GM19025 (cell line): ENCODE results near the gene DTX4.

Experiments
- ATAC-seq: cut with Tn5 transposase; IDR thresholded peaks from one replicate; pipeline ENCODE4 v1.9.1; 2021; ENCODE audit warnings: mild to moderate bottlenecking, low read depth, moderate library complexity; ENCODE audit not compliant: unreplicated experiment

DTX4 gene

DNA sequence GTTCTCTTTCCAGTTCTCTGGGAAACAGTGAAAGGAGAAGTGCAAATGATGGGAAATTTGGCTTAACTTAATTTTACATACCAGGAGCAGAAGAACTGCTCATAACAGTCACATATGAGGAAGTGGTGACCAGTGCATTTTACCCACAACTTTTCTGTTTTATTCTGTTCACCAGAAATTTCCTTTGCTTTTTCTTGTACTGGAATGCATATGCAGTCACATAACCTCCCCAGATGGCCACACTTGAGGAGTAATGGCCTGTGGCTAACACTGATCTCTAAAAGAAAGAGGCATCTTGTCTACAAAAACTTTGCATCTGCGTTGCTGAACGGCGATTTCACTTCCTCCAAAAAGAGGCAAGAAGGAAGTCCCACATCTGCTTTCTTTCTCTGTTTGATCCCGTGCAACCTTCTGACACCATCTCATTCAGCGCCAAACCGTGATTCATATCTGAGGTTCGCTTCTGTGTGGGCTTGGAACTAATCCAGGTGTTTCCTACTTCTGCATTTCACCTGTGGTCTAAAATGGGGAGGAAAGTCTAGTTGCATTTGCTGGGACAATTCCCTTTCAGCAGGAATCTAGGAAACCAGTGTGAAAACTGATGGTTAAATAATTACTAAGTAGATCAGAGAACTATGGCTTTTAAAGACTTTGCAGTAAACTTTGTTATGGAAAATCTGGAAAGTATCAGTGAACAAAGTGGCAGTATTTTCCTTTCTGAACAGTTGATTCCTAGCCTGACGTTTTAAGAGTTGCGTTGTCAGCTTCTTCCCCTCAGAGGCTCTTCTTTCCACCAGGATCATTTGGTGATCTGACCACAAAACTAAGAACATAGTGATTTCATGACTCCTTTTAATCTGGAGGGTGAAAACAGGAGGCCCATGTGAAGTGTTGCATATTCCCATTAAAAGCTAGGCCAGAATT, 45.0 kb downstream of the DTX4 start:
- ATAC-seq, result peak; percentile 75

GRCh38 chr11:59218319-59218718, 46.4 kb downstream of the DTX4 start:
- no peak for ATAC-seq

DNA sequence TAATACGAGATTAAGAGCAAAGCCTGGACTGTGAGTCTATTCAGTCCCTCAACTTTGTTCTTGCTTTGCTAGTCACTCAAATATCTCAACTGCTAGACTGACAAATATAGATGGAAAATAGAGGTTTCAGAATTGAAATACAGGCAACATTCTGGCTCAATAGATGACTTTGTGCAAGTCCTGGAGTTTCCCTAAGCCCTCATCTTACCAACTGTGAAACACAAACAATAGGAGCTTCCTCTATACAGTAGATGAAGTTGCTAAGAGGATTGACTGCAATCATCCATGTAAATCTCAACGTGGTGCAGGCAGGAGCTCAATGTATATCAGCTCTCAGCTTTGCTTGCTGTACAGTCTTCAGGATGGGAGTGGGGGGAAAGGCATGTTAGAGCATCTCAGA, 47.0 kb downstream of the DTX4 start:
- no peak for ATAC-seq

DNA sequence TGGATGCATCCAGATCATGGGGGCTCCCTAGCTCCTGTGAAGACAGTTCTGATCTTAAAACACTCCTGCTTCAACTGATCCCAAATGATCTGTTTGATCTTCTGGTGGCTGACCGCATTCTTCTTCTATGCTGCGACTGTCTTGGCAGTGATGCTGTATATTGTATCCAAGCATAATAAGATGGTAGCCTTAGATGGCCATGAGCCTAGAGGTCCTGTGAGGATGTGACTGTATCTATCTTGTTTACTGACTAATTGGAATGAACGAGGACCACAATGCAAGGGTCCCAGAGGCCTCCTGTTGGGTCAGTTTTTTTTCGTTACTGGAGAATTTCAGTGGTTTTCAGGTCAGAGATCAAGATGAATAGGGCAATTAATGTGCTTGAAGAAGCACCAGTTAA, 47.9 kb downstream of the DTX4 start:
- no peak for ATAC-seq

GRCh38 chr11:59221441-59221840, 49.5 kb downstream of the DTX4 start:
- no peak for ATAC-seq

GRCh38 chr11:59222464-59223060, 50.6 kb downstream of the DTX4 start:
- ATAC-seq, result no peak

- no peak for ATAC-seq
These were observed 51.2 kb downstream of the DTX4 start for GRCh38 chr11:59223177-59223576.

GRCh38 chr11:59223611-59224010, 51.7 kb downstream of the DTX4 start:
- no peak for ATAC-seq

DNA sequence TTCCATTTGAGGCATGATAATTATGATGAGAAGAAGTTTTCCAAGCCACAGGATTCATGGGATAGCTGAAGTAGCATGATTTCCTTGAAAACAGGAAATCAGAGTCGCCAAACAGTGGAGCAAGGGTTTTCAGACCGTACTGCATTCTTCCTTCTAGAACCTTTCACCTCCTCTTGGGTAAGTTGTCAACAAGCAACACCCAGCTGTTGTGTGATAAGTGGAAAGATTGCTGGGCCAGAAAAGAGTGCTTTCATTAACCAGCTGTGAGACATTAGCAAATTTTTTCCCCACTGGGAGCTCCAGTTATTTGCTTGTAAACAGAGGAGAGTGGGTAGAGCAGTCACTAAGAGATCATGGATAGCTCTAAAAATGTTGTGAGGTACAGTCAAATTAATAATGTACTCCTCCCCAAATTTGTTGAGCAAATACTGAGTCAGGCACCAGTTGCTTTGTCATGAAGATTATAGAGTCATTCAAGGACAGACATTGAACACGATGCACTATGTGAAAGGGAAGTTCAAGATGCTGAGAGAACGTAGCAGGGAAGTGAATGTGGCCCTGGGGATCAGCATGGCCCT, 52.5 kb downstream of the DTX4 start:
- ATAC-seq, result peak; percentile 19

- ATAC-seq, result peak; percentile 36
These were observed 53.1 kb downstream of the DTX4 start for GRCh38 chr11:59225017-59225416.

- ATAC-seq, result no peak
These were observed 54.5 kb downstream of the DTX4 start for GRCh38 chr11:59226396-59226795.

DNA sequence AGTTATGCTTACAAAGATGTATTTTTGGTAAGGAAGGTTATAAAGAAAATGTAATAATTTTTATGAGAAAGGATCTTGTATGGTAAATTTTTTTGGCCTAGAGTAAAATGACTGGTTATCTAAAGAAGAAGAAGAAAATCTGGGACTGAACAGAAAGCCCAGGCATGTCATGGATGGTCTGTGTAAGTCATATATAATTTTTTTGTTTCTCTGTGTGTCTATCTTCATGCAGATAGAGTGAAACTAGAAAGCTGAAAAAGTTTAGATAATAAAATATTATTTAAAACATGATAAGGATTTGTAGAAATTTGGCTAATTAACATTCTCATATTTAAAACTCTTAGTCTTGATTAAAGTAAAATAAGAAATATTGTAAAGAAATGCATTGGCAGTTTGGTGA, 68.4 kb downstream of the DTX4 start:
- no peak for ATAC-seq

GRCh38 chr11:59243633-59244032, 71.7 kb downstream of the DTX4 start:
- ATAC-seq, result no peak

DNA sequence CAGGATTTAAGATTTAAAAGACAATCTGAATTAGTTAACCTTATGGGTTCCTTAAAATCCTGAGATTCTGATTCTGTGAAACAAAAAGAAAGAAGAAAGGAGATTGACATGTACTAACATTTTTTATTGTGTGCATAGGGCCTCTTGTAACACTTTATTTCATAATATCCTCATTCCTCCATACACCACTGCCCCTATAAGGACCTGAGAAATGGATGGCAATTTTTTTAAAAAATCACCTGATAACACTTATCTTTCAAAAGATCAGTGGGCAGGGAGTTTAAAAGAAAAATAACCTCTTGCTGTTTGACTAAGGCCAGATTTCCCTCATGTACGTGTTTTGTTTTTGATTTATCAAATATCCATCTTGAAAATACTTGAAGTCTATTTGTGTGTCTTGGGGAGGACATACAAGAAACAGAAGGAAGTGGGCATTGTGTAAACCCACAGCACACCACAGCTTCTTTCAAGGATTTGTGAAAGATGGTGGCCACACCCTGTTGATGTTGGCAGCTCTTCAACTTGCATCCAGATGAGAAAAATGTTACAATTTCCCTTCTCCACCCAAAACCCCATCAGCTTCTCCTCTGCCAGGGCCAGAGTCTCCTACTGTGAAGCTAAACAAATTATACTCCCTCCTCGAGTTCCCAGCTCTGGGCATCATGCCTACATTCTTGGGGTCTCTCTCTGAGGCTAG, 75.7 kb downstream of the DTX4 start:
- ATAC-seq, result no peak

GRCh38 chr11:59249535-59249934, 77.6 kb downstream of the DTX4 start:
- ATAC-seq, result no peak

DNA sequence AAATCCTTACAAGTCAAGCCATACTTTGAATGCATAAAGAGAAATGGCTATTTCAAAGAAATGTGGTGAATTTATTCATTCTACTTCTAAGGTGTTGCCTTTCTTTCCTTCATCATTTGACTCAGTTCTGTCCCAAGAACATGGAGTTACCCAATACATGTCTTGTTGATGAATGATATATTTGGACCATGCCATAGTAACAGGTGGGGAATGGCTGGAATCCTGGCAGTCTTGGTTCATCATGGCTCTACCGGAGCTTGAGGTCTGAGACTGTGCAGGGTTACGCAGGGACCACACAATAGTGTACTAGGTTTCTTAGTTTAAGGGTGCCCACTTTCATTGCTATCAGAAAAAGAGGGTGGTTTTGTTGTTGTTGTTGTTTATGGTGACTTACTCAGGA, 81.1 kb downstream of the DTX4 start:
- no peak for ATAC-seq

GRCh38 chr11:59254286-59254685, 82.4 kb downstream of the DTX4 start:
- no peak for ATAC-seq

- ATAC-seq, result no peak
These were observed 83.3 kb downstream of the DTX4 start for GRCh38 chr11:59255281-59255680.
